Activated T-cell treated with anti-CD3 and anti-CD28 coated beads for 24 hours (primary cell): ENCODE results near the gene ZNF438.

Experiments used
- DNase-seq: peaks from one replicate; pipeline ENCODE4 v3.0.0-alpha.2; 2020; ENCODE audit warnings: low read depth

The ZNF438 gene

GRCh38 chr10:30823651-30824050 lies 208.0 kb downstream of the ZNF438 start:
- DNase-seq: no peak

- DNase-seq: no peak
Measured at GRCh38 chr10:30822693-30823465, 208.8 kb downstream of the ZNF438 start.

GRCh38 chr10:30821994-30822692 lies 209.5 kb downstream of the ZNF438 start:
- DNase-seq: no peak

- no peak for DNase-seq
Measured at GRCh38 chr10:30821261-30821993, 210.2 kb downstream of the ZNF438 start.

- no peak for DNase-seq
Measured at GRCh38 chr10:30820261-30820991, 211.2 kb downstream of the ZNF438 start.

- no peak for DNase-seq
Measured at GRCh38 chr10:30819341-30820181, 212.1 kb downstream of the ZNF438 start.

GRCh38 chr10:30818854-30819253 lies 212.8 kb downstream of the ZNF438 start:
- no peak for DNase-seq

GRCh38 chr10:30818010-30818660 lies 213.5 kb downstream of the ZNF438 start:
- no peak for DNase-seq

GRCh38 chr10:30817541-30817940 lies 214.1 kb downstream of the ZNF438 start:
- DNase-seq: no peak

GRCh38 chr10:30816820-30817171 lies 214.9 kb downstream of the ZNF438 start:
- DNase-seq: no peak

- DNase-seq: no peak
Measured at GRCh38 chr10:30816159-30816819, 215.4 kb downstream of the ZNF438 start.

- DNase-seq: no peak
Measured at GRCh38 chr10:30813872-30814481, 217.7 kb downstream of the ZNF438 start.

GRCh38 chr10:30812018-30812851 lies 219.4 kb downstream of the ZNF438 start:
- no peak for DNase-seq

- no peak for DNase-seq
Measured at GRCh38 chr10:30811276-30812017, 220.2 kb downstream of the ZNF438 start.

GRCh38 chr10:30810416-30810815 lies 221.2 kb downstream of the ZNF438 start:
- no peak for DNase-seq

GRCh38 chr10:30806850-30807249 lies 224.8 kb downstream of the ZNF438 start:
- no peak for DNase-seq

- no peak for DNase-seq
Measured at GRCh38 chr10:30805061-30805460, 226.6 kb downstream of the ZNF438 start.

- DNase-seq: no peak
Measured at GRCh38 chr10:30804478-30805055, 227.1 kb downstream of the ZNF438 start.
